Cardiac fibroblast (primary cell): ENCODE data around the gene BCR.

Experiments
- DNase-seq, 2 donors: peaks; one replicate each; pipeline versions ENCODE4 v3.0.0 to v3.0.0-alpha.2; 2010; ENCODE audit warnings: low read depth in 2 of 2
- H3K4me3 ChIP-seq, 2 donors: replicated peaks in 1 of 2; 1 replicate in 1 of 2; 2 replicates in 1 of 2; pipeline ENCODE4 v1.5.1; 2011; ENCODE audit warnings: low read depth in 2 of 2, low read length in 2 of 2, mild to moderate bottlenecking in 2 of 2, moderate library complexity in 1 of 2
- CTCF ChIP-seq: IDR thresholded peaks from one replicate; pipeline ENCODE4 v1.5.1; 2011; ENCODE audit warnings: low read depth, mild to moderate bottlenecking, low read length, inconsistent platforms

Gene BCR

GRCh38 chr22:23272371-23272770, 92.1 kb downstream of the BCR start:
- H3K4me3 ChIP-seq: no peak overlapping the region
- DNase-seq: no peak
- TF ChIP-seq CTCF: no peak

GRCh38 chr22:23272834-23273233, 92.5 kb downstream of the BCR start:
- no peak overlapping the region for H3K4me3 ChIP-seq
- DNase-seq: no peak
- TF ChIP-seq CTCF: no peak

GRCh38 chr22:23273445-23274145, 93.3 kb downstream of the BCR start:
- no peak for TF ChIP-seq CTCF
- H3K4me3 ChIP-seq: no peak overlapping the region
- no peak for DNase-seq

GRCh38 chr22:23274146-23274526, 93.8 kb downstream of the BCR start:
- TF ChIP-seq CTCF: no peak
- no peak for DNase-seq
- no peak overlapping the region for H3K4me3 ChIP-seq

GRCh38 chr22:23274891-23275694, 94.8 kb downstream of the BCR start:
- no peak overlapping the region for H3K4me3 ChIP-seq
- TF ChIP-seq CTCF: no peak
- no peak for DNase-seq

GRCh38 chr22:23275751-23276150, 95.4 kb downstream of the BCR start:
- no peak for TF ChIP-seq CTCF
- DNase-seq: no peak

More at GRCh38 chr22:23275751-23276150, 95.4 kb downstream of the BCR start:
- H3K4me3 ChIP-seq: no peak overlapping the region
